NCI-H226 (cell line): Measurements from ENCODE around the gene PHC2.
A peak's percentile ranks its signal among the peaks of the same experiment; 100 is the strongest.

ENCODE experiments used
- DNase-seq: peaks from one replicate; pipeline ENCODE4 v3.0.0-alpha.2; 2015

PHC2 gene

DNA sequence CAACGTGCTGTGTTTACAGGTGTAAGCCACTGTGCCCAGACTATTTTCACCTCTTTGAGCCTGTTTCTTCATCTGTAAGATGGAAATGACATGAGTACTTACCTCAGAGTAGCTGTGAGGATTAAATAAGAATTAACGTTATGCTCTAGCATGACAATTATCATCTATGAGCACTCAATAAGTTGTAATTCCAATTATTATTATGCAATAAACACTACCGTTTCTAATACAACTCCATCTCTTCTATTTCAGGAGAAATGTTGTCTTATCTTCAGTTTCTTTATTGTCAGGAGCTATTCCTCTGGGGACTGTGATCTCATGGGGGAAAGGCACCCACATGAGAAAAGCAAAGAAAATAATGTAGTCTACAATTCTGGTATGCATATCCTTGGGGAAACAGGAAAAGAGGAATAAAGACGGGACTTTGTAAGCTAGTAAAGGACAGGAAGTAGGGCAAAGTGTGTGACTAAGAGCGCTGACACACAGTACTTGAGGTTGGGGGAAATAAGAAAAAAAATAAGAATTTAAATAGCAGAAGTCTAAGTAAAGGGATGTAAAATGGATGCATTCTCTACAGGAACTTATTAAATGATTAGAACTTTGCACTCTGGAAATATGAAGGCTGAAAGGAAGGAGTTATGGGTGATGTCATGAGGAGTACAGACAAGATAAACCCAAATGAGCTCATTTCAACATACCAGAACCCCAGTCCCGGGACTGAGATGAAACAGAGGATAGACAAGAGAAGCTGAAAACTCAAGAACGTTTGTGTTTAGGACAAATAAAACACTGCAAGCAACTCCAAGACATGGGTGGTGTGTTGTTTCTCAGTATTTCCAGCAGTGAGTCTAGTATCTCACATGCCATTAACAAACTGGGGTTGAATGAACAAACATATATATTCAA lies 9.8 kb downstream of the PHC2 start:
- DNase-seq, result no peak

DNA sequence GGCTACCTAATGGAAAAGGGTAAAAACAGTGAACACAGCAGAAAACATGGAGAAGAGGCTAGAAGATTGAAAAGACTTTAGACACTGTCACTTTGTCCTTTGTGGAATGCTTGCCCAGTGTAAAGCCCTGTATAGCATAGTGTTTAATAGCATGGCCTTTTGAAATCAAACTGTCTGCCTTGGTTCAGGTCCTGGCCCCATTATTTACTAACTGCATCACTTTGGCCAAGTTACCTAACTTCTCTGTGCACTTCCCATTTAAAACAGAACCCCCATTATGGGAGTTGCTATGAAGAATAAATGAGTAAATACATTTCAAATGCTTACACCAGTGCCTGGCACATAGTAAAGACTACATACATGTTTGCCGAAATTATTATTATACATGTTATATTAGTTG lies 12.1 kb downstream of the PHC2 start:
- DNase-seq, result no peak

DNA sequence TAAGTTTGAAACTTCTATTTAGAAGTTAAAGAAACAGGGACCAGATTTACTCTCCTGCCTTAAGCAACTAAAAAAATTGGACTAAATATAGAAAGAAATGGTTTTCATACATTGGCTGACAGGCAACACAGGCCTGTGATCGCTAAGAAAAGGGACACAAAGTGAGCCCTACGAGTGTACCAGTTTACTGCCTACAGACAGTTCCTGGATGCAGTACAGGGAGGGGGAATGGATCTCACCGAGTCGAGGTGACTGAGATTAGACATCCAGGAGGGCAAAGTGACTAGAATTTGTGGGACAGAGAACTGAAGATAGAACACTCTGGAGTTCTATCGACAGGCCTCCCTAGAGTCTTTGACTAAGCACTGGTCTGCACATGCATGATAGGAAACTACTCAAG lies 16.0 kb downstream of the PHC2 start:
- DNase-seq, result no peak

DNA sequence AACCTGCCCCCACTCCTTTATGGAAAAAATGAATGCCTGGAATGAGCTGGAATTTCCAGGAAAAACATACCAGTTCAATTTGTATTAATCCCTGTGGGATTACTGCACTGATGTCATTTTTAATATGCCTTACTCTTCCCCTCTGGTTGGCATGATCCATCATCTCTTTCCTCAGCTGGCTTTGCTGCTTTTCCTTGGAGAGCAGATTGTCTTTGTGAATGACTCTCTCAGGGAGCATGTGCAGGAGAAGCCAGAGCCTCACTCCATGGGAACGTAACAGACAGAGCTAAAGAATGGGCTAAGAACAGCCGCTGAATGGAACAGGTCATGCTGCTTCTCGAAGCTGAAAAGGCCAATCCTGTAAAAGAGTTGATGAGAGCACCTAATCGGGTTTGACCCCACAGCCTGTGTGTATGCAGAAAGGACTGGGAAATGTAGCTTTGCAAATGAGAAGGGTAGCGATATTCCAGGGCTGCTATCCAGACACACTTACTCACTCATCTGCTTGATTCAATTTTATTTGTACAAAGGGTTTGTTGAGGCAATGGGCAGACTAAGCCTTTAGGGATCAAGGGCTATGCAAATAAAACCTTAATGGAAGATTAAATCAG lies 20.7 kb downstream of the PHC2 start:
- DNase-seq, result no peak

DNA sequence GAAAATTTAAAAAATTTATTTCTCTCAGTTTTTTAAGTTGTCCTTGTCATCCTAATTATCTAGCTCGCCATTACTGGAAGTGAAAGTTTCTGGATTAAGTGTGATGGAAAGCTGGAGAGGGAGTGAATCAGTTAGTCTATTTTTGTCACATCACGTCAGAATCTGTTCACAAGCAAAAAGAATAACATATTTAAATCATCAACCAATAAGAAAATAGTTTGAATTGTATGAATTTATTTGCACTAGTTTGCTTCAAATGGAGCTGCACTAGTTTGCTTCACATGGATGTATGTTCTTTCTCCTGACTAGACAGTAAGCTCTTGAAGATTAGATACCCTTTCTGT lies 22.8 kb downstream of the PHC2 start:
- DNase-seq, result no peak

DNA sequence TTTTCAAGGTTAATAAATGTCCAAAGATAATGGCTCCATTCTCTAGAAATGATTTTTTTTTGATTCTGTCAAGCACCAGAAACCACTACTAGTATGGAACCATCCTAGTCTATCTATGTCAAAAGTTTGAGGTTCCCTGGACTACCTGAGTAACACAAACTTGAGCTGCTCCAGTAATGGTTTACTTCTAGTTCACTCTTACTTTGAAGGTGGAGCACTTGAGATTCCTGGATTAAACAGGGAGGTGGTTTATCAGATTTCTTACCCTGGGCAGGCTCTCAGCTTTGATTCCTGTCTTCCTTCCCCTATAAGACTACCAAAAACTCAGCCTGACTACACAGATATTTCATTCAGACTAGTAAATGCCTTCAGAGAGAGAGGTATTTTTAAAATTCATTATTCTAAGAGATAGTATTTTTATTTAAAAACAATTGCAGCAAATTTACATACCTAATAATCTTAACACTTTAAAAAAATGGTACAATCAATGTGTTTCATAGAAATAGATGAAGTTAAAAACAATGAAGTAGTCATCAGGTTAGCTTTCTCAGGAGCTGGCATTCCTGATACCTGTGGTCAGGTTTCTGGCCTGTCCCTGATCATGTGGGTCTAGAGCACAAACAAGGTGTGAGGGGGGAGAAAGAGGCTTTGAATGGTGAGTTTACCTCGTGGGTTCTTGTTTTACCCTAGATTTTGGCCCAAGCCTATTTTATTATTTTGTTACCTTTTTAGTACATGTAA lies 23.4 kb downstream of the PHC2 start:
- DNase-seq, result no peak

DNA sequence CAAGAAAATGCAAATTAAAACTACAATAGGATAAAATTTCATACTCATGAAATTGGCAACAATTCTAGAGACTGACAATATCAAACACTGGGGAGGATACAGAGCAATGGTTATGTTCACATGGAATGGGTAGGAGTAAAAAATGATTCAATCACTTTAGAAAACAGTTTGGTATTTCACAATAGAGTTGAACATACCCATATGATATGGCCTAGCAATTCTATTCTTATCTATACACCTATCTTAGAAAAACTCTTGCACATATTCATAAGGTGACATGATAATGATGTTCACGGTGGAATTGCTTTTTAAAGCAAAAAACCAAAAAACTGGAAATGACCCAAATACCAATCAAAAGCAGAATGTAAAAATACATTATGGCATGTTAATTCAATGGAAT lies 28.7 kb downstream of the PHC2 start:
- DNase-seq, result peak; percentile 45

DNA sequence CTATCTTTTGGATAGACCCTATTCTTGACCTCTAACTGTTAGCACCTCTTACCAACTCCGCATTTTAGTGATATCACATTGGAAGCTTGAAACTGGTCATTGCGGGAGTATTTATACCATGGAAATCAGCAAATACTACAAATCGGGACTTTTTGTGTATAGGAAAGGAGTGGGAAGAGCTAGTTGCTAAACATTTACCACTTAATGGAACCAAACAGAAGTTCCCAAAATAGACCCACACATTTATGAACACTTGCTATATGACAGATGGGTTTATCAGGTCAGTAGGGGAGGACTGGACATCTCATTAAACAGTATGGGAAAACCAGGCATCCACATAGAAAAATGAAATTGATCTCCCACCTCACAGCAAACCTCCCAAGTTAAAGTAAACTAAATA lies 29.4 kb downstream of the PHC2 start:
- no peak for DNase-seq

DNA sequence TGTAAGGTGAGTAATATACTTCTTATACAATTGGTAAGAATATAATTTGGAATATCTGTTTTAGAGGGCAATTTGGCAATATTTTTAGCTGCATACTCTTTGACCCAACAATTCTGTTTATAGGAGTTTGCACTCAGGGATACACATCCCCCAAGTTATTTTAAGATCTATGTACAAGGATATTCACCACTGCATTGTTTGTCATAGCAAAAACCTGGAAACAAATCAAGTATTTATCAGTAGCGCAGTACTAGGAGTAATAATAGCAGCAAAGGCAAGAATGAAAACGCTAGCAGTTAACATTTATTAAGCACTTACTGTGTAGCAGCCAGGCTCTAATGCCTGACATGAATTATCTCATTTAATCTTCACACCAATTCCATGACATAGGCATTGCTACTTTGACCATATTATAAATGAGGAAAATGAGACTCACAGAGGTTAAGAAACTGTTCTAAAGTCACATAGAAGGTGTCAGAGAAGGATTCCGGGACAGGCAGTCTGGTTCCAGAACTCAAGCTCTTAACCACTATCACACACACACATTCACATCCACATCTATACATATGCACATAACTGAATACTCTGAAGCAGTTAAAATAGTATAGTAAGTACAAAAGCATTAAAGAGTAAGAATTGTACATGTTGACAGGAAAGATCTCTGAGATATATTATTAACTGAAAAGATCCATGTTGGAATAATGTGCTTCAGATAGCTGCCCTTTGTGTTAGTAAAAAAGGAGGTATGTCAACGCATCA lies 30.6 kb downstream of the PHC2 start:
- no peak for DNase-seq

DNA sequence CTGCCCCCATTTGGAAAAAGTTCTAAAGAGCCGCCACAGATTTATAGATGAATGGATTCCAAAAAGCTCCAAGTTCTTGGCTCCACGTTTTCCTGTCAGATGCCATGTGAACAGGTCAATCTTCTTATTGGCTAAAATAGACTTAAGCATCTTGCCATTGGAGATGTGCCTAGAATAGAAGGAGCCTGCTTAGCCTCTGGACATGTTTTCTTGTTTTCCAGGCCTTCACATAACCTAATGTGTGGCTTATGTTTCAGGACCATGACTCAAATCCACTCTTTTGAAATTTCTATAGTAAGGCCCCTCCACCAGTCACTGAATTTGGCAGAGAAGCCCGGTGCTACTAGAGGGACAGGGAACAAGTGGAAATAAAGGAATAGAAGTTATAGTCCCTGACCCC lies 31.5 kb downstream of the PHC2 start:
- no peak for DNase-seq

DNA sequence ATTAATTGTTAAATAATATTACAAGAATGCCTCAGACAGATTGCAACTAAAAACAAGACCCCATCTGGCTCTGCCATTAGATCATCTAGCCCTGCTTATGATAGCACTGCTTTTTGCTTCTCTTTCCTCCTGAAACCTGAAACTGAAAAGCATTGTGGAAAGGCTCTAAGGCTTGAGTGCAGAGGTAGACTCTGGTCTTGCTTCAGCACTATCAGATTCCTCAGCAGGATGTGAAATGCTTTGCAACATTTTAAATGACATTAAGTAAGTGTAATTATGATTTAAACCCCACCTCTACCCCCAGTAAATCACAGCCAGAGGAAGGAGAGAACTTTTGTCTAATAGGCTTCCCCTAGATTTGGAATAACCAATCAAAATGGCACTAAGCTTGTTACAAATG lies 32.9 kb downstream of the PHC2 start:
- DNase-seq, result no peak

DNA sequence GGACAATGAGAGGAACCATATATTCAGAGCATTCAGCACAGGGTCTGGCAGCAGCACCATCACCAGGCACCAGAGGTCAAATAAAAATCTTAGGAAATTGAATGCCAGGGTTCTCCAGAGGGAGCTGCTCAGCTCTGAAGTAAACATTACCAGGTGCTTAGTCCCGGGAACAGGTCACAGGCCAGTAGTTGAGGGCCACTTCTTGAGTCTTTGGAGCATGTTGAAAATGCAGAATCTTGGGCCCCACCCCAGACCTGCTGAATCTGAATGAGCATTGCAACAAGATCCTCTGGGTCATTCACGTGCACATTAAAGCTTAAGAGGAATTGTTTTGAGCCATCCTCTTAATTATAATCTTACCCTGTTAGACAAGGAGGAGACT lies 33.8 kb downstream of the PHC2 start:
- DNase-seq, result no peak

DNA sequence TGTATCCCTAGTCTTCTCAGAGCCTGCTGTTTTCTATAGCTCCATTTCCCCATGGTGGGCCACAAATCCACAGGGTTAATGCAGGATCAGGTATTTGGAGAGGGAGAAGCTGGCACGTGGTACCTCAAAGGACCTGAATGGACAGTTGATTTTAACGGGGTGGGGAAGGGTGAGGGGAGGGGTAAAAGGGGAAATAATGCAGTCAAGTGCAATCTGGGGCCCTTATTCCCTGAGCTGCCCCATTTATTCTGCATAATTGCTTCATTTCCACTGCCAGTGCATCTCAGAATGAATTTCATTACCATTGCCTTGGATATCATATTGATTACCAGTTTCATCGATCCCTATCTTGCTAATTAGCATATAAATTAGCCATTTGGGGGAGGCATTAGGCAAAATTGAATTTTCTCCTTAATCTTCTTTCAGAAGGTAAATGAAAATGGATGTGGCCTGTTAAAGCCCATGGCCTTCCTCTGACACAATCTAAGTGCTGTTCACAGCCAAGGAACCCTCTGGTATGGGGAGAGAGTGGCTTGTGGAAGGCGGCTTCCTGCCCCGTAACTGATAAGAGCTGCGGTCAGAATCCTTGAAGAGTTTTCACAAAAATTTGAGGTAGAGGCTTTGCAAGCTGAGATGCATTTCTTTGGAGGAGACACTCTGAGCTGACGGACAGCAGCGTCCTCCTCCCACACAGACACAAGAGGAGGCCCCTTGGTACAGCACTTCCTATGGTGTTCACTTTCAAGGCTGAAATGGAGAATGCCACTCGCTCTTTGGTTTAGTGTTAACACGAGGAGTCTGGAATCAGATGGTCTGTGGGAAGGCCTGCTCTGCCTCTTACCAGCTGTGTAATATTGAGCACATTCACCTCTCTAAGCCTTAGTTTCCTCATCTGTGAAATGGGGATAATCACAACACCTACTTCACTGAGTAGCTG lies 34.4 kb downstream of the PHC2 start:
- DNase-seq, result peak; percentile 43

DNA sequence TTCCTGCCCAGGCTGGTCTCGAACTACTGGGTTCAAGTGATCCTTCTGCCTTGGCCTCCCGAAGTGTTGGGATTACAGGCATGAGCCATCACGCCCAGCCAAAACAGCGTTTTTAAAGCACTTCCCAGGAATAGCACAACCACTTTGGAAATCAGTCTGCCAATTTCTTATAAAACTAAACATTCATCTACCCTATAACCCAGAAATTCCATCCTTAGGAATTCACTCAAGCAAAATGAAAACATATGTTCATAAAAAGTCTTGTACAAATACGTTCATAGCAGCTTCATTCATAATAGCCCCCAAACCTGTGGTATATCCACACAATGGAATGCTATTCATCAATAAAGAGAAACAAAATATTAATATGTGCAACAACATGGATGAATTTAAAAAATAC lies 36.1 kb downstream of the PHC2 start:
- DNase-seq, result no peak

DNA sequence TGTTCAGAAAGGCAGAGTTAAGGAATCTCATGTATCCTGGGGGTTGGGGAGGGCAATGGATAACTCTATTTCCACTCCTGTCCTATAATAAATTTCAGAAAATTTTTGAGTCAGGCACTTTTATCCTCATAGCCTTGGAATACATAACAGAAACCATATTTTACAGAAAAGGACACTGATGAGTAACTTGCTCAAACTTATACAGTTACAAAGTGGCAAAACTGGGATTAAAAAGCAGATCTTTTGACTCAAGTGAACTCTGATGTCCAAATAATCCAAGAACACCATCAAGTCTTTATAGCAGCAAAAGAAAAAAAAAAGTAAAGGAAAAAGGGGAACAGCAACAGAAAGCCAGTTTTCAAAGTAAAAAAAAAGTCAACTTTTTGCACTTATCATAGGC lies 36.9 kb downstream of the PHC2 start:
- no peak for DNase-seq

DNA sequence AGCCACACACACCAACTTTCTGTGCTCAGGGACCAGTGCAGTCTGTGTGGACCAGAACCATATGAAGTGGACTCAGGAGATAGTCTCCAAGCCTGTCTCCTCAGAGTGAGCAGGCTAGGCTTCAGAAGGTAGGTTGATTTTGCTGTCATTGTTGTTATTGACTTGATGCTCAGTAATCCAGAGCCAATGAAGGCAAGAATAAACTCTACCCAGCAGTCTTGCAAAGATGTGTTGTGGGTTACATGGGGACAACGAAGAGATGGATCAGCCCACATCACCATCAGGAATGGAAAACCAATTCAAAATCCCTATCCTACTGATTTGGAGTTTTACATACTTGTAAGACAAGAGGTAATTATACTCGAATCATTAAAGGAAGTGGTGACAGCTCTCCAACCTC lies 37.4 kb downstream of the PHC2 start:
- DNase-seq, result no peak

DNA sequence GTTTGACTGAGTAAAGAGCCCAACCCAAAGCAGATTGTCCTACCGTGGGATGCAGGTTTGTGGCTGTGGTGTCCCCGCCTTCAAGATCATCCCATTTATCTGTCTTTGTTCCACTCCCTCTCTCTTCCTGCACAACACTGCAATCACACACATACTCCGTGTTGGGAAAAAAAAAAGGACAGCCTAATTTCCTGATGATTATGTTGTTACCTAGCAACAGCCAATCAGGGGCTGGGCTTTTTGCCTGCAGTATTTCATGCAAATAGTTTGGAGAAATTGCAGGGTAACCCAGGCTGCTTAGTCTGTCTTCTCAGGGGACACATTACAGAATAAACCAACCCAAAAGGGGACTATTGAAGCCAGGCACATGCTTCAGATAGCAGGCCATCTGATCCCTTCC lies 38.3 kb downstream of the PHC2 start:
- DNase-seq, result no peak

DNA sequence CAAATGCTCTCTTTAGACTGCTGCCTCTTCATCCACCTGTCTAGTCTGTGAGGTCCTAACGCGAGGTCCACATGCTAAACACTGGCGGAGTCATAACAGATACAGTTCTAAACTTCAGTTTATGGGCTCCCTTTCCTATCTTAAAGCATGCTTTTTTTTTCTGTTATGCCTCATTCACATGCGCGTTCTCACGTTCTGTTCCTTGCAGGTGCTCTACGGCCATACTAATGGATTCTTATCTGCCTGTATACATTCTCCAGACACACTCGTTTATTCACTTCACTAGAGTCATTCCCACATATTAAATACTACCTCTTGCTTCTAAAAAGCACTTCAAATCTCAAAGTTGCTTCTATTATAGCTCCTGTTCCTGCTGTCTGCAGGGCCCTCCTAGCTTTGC lies 38.7 kb downstream of the PHC2 start:
- DNase-seq, result no peak

DNA sequence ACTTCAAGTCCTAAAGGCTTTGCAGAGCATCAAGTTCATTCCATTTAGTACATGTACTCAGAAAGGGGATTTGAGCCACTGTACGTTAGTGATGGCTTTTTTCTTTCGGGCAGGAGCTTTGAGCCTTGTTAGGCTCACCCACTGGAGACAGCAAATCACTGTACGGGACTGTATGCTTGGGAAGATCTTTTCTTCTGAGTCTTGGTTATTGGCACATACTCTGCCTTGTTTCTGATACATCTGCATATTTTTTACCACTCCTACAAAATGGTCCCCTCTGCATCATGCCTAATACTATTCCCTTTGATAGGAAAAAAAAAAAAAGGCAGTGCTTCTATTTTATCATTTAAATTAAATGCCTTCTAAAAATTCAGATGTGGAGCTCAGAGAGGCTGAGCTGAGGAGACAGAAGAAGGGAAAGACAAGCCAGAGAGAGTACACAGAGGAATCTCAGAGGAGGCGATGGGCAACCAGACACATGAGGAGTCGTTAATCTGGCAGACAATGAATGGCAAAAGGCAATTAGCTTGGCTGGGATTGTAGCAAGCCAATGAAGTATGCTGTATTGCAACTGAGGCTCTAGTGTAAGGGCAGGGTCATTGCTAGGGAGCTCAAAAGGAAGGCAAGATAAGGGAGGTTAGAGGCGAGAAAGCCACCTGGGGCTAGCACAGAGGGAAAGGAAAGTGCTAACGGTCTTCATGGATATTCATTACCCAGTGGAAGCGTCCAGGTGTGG lies 39.4 kb downstream of the PHC2 start:
- DNase-seq, result no peak

DNA sequence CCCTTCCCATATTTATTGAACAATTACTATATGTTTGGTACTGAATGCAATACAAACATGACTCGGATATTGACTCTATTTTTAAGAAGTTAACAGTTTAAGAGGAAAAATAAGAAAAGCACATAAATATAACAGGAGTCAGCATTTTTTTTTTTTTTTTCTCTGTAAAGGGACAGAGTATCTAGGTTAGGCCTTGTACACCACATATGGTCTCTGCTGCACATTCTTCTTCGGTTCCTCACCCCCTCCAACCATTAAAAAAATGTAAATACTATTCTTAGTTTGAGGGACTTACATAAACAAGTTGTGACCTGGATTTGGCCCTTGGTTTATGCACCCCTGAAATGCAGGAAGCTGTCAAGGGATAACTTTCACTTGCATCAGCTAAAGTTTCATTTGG lies 40.4 kb downstream of the PHC2 start:
- DNase-seq, result no peak
